ENCODE measurements around the gene GLT6D1.
"Not testable (repeated sequence)": the region's sequence is repeated elsewhere in the genome, so short reads cannot be mapped to it uniquely, and the experiment has no call there.

The GLT6D1 gene

GRCh38 chr9:135655317-135655716 is 16.0 kb upstream of the GLT6D1 start:
- no peaks in the 10 kb centered on the region for H3K36me3 Mint-ChIP-seq
- H3K9me3 Mint-ChIP-seq (ENCODE audit: low read depth) = peaks cover 2% of the 10 kb centered on the region
- H3K27ac Mint-ChIP-seq = no peak overlapping the region
- H3K4me3 Mint-ChIP-seq = no peak overlapping the region
- no peaks in the 10 kb centered on the region for H3K4me1 Mint-ChIP-seq (ENCODE audit: low read depth)
- peaks cover 4% of the 10 kb centered on the region for H3K27me3 Mint-ChIP-seq

GRCh38 chr9:135650408-135650807 is 11.1 kb upstream of the GLT6D1 start:
- Mint-ChIP-seq H3K4me1 (ENCODE audit: low read depth) (no peaks in the 10 kb centered on the region), H3K4me3 (no peak overlapping the region), H3K27me3 (peaks cover 6% of the 10 kb centered on the region), H3K9me3 (ENCODE audit: low read depth) (peaks cover 22% of the 10 kb centered on the region), H3K36me3 (peaks cover 4% of the 10 kb centered on the region), H3K27ac (no peak overlapping the region)

GRCh38 chr9:135649508-135649907 is 10.2 kb upstream of the GLT6D1 start:
- H3K4me1 Mint-ChIP-seq (ENCODE audit: low read depth) = no peaks in the 10 kb centered on the region
- no peak overlapping the region for H3K4me3 Mint-ChIP-seq
- peaks cover 30% of the 10 kb centered on the region for H3K9me3 Mint-ChIP-seq (ENCODE audit: low read depth)
- peaks cover 4% of the 10 kb centered on the region for H3K36me3 Mint-ChIP-seq
- H3K27ac Mint-ChIP-seq = no peak overlapping the region
- peaks cover 6% of the 10 kb centered on the region for H3K27me3 Mint-ChIP-seq

- H3K4me3 Mint-ChIP-seq = no peak overlapping the region
- peaks cover 4% of the 10 kb centered on the region for H3K36me3 Mint-ChIP-seq
- H3K27ac Mint-ChIP-seq = no peak overlapping the region
- H3K27me3 Mint-ChIP-seq = peaks cover 6% of the 10 kb centered on the region
- peaks cover 33% of the 10 kb centered on the region for H3K9me3 Mint-ChIP-seq (ENCODE audit: low read depth)
- no peaks in the 10 kb centered on the region for H3K4me1 Mint-ChIP-seq (ENCODE audit: low read depth)
These were observed 9.4 kb upstream of the GLT6D1 start for GRCh38 chr9:135648494-135649410.

- H3K36me3 Mint-ChIP-seq = peaks cover 4% of the 10 kb centered on the region
- no peaks in the 10 kb centered on the region for H3K4me1 Mint-ChIP-seq (ENCODE audit: low read depth)
- no peak overlapping the region for H3K4me3 Mint-ChIP-seq
- peaks cover 39% of the 10 kb centered on the region for H3K9me3 Mint-ChIP-seq (ENCODE audit: low read depth)
- H3K27me3 Mint-ChIP-seq = peaks cover 4% of the 10 kb centered on the region
- H3K27ac Mint-ChIP-seq = no peak overlapping the region
These were observed 8.5 kb upstream of the GLT6D1 start for GRCh38 chr9:135647884-135648283.

GRCh38 chr9:135644631-135645218 is 5.4 kb upstream of the GLT6D1 start:
- Mint-ChIP-seq H3K4me3 (no peak overlapping the region), H3K9me3 (ENCODE audit: low read depth) (peaks cover 35% of the 10 kb centered on the region), H3K36me3 (peaks cover 4% of the 10 kb centered on the region), H3K27me3 (peaks cover 13% of the 10 kb centered on the region), H3K4me1 (ENCODE audit: low read depth) (no peaks in the 10 kb centered on the region), H3K27ac (no peak overlapping the region)

GRCh38 chr9:135641745-135642144 is 2.4 kb upstream of the GLT6D1 start:
- H3K9me3 Mint-ChIP-seq (ENCODE audit: low read depth) = peaks cover 19% of the 10 kb centered on the region
- peaks cover 2% of the 10 kb centered on the region for H3K36me3 Mint-ChIP-seq
- no peaks in the 10 kb centered on the region for H3K4me1 Mint-ChIP-seq (ENCODE audit: low read depth)
- no peak overlapping the region for H3K27ac Mint-ChIP-seq
- H3K27me3 Mint-ChIP-seq = peaks cover 24% of the 10 kb centered on the region
- no peak overlapping the region for H3K4me3 Mint-ChIP-seq

- Mint-ChIP-seq H3K27me3 (peaks cover 28% of the 10 kb centered on the region), H3K4me1 (ENCODE audit: low read depth) (no peaks in the 10 kb centered on the region), H3K36me3 (peaks cover 2% of the 10 kb centered on the region), H3K9me3 (ENCODE audit: low read depth) (peaks cover 19% of the 10 kb centered on the region), H3K27ac (no peak overlapping the region), H3K4me3 (no peak overlapping the region)
These were observed 1.7 kb upstream of the GLT6D1 start for GRCh38 chr9:135641047-135641446.

GRCh38 chr9:135636930-135637530 is 2.3 kb downstream of the GLT6D1 start:
- not testable (repeated sequence) for H3K4me1 Mint-ChIP-seq (ENCODE audit: low read depth); H3K36me3 Mint-ChIP-seq; H3K4me3 Mint-ChIP-seq; H3K27ac Mint-ChIP-seq; H3K9me3 Mint-ChIP-seq (ENCODE audit: low read depth)
- peaks cover 28% of the 10 kb centered on the region for H3K27me3 Mint-ChIP-seq

- no peaks in the 10 kb centered on the region for H3K4me1 Mint-ChIP-seq (ENCODE audit: low read depth)
- H3K27me3 Mint-ChIP-seq = peaks cover 15% of the 10 kb centered on the region
- peaks cover 9% of the 10 kb centered on the region for H3K9me3 Mint-ChIP-seq (ENCODE audit: low read depth)
- H3K27ac Mint-ChIP-seq = no peak overlapping the region
- no peak overlapping the region for H3K4me3 Mint-ChIP-seq
- H3K36me3 Mint-ChIP-seq = no peaks in the 10 kb centered on the region
These were observed 6.5 kb downstream of the GLT6D1 start for GRCh38 chr9:135632841-135633240.

GRCh38 chr9:135624282-135624681 is 15.1 kb downstream of the GLT6D1 start:
- Mint-ChIP-seq H3K4me1 (ENCODE audit: low read depth) (no peaks in the 10 kb centered on the region), H3K36me3 (peaks cover 2% of the 10 kb centered on the region), H3K27ac (no peak overlapping the region), H3K9me3 (ENCODE audit: low read depth) (peaks cover 17% of the 10 kb centered on the region), H3K4me3 (no peak overlapping the region), H3K27me3 (peaks cover 10% of the 10 kb centered on the region)

GRCh38 chr9:135622415-135623020 is 16.8 kb downstream of the GLT6D1 start:
- Mint-ChIP-seq H3K4me3 (no peak overlapping the region), H3K36me3 (peaks cover 2% of the 10 kb centered on the region), H3K4me1 (ENCODE audit: low read depth) (no peaks in the 10 kb centered on the region), H3K27ac (no peak overlapping the region), H3K27me3 (peaks cover 7% of the 10 kb centered on the region), H3K9me3 (ENCODE audit: low read depth) (peaks cover 11% of the 10 kb centered on the region)

- H3K4me1 Mint-ChIP-seq (ENCODE audit: low read depth) = no peaks in the 10 kb centered on the region
- H3K4me3 Mint-ChIP-seq = no peak overlapping the region
- H3K36me3 Mint-ChIP-seq = no peaks in the 10 kb centered on the region
- H3K9me3 Mint-ChIP-seq (ENCODE audit: low read depth) = no peaks in the 10 kb centered on the region
- peaks cover 2% of the 10 kb centered on the region for H3K27me3 Mint-ChIP-seq
- H3K27ac Mint-ChIP-seq = no peak overlapping the region
These were observed 18.8 kb downstream of the GLT6D1 start for GRCh38 chr9:135620558-135620957.

GRCh38 chr9:135619599-135619886 is 19.8 kb downstream of the GLT6D1 start:
- H3K36me3 Mint-ChIP-seq = no peaks in the 10 kb centered on the region
- H3K4me3 Mint-ChIP-seq = no peak overlapping the region
- H3K27me3 Mint-ChIP-seq = peaks cover 2% of the 10 kb centered on the region
- no peaks in the 10 kb centered on the region for H3K9me3 Mint-ChIP-seq (ENCODE audit: low read depth)
- no peak overlapping the region for H3K27ac Mint-ChIP-seq
- H3K4me1 Mint-ChIP-seq (ENCODE audit: low read depth) = no peaks in the 10 kb centered on the region

Data from activated naive CD8-positive, alpha-beta T cell (primary cell).